Measurements from ENCODE around the gene TBC1D22B. TPM values are rescaled to one million over a fixed set of nuclear protein-coding genes. Genes with fewer than 3 reads are reported as not detected.

The TBC1D22B gene
- total and polyA plus RNA-seq, 2 experiments from 2014 or later, result 9.1 to 19.9 TPM

GRCh38 chr6:37289931-37290330 lies 32.4 kb downstream of the TBC1D22B start (continued):
- TF ChIP-seq REST (IDR thresholded peaks at IDR 0.05; ENCODE audit: unreplicated experiment), result no peak

DNA sequence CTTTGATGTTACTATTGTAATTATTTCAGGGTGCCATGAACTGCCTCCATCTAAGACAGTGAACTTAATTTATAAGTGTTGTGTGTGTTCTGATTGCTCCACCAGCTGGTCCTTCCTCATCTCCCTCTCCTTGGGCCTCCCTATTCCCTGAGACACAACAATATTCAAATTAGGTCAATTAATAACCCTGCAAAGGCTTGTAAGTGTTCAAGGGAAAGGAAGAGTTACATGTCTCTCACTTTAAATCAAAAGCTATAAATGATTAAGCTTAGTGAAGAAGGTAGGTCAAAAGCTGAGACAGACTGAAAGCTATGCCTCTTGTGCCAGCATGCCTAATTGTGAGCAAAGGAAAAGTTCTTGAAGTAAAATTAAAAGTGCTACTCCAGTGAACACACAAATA lies 35.9 kb downstream of the TBC1D22B start:
- Mint-ChIP-seq H3K27ac (no peak overlapping the region), H3K9me3 (no peaks in the 10 kb centered on the region; the same call in 2 of the 3 replicates), H3K27me3 (ENCODE audit: insufficient read depth, low read depth, poor library complexity) (no peaks in the 10 kb centered on the region), H3K36me3 (ENCODE audit: low read depth) (peaks cover 49% of the 10 kb centered on the region), H3K4me1 (no peaks in the 10 kb centered on the region), H3K4me3 (no peak overlapping the region)
- ATAC-seq, result no peak
- TF ChIP-seq ZNF331 (CRISPR knock-in tag; IDR thresholded peaks at IDR 0.05; ENCODE audit: low read depth) (no peak), POLR2AphosphoS5 (IDR thresholded peaks at IDR 0.05; ENCODE audit: low read depth) (no peak), CREB1 (CRISPR knock-in tag; IDR thresholded peaks at IDR 0.05; ENCODE audit: low read depth) (no peak), CTCF (conservative IDR thresholded peaks at IDR 0.05; ENCODE audit: low read depth in 2 of 2) (no peak), STAT1 (IDR thresholded peaks at IDR 0.05; ENCODE audit: unreplicated experiment) (no peak), JUNB (IDR thresholded peaks at IDR 0.05; ENCODE audit: unreplicated experiment) (no peak), ZNF462 (CRISPR knock-in tag; IDR thresholded peaks at IDR 0.05) (no peak), NANOG (IDR thresholded peaks at IDR 0.05; ENCODE audit: borderline replicate concordance) (no peak), ZNF114 (CRISPR knock-in tag; IDR thresholded peaks at IDR 0.05) (no peak), EZH2 (IDR thresholded peaks at IDR 0.05; ENCODE audit: low read depth, unreplicated experiment) (no peak), EZH2phosphoT487 (IDR thresholded peaks at IDR 0.05; ENCODE audit: unreplicated experiment) (no peak)
- TF ChIP-seq, protein P1, sequence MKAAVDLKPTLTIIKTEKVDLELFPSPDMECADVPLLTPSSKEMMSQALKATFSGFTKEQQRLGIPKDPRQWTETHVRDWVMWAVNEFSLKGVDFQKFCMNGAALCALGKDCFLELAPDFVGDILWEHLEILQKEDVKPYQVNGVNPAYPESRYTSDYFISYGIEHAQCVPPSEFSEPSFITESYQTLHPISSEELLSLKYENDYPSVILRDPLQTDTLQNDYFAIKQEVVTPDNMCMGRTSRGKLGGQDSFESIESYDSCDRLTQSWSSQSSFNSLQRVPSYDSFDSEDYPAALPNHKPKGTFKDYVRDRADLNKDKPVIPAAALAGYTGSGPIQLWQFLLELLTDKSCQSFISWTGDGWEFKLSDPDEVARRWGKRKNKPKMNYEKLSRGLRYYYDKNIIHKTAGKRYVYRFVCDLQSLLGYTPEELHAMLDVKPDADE (IDR thresholded peaks at IDR 0.05), result no peak
- no peak overlapping the region for H3K4me3 ChIP-seq
- no peaks in the 10 kb centered on the region for H3F3A ChIP-seq (replicated peaks; ENCODE audit: low read depth)
- H3K4me2 ChIP-seq, result no peak overlapping the region
- H3K79me2 ChIP-seq (replicated peaks; ENCODE audit: insufficient read depth), result no peaks in the 10 kb centered on the region
- no peak overlapping the region for H2AFZ ChIP-seq
- no peak for DNase-seq (ENCODE audit: low spot score)
- H3K27ac ChIP-seq (ENCODE audit: low read depth), result no peak overlapping the region
- H3K9me2 ChIP-seq (ENCODE audit: insufficient read depth), result no peaks in the 10 kb centered on the region
- H3K4me1 ChIP-seq (ENCODE audit: insufficient read depth), result no peaks in the 10 kb centered on the region
- no peaks in the 10 kb centered on the region; the same call in 1 of the 2 replicates for H4K20me1 ChIP-seq (replicated peaks; ENCODE audit: insufficient read depth)
- H3K36me3 ChIP-seq (ENCODE audit: insufficient read depth), result peaks cover 15% of the 10 kb centered on the region
- H3K27me3 ChIP-seq (ENCODE audit: insufficient read depth), result no peaks in the 10 kb centered on the region
